ENCODE measurements around the gene SLC12A1. TPM values are rescaled to one million over a fixed set of nuclear protein-coding genes. Genes with fewer than 3 reads are reported as not detected.

SLC12A1 gene
- total RNA-seq, 2 experiments from 2014 or later: not detected

- TF ChIP-seq, protein P1, sequence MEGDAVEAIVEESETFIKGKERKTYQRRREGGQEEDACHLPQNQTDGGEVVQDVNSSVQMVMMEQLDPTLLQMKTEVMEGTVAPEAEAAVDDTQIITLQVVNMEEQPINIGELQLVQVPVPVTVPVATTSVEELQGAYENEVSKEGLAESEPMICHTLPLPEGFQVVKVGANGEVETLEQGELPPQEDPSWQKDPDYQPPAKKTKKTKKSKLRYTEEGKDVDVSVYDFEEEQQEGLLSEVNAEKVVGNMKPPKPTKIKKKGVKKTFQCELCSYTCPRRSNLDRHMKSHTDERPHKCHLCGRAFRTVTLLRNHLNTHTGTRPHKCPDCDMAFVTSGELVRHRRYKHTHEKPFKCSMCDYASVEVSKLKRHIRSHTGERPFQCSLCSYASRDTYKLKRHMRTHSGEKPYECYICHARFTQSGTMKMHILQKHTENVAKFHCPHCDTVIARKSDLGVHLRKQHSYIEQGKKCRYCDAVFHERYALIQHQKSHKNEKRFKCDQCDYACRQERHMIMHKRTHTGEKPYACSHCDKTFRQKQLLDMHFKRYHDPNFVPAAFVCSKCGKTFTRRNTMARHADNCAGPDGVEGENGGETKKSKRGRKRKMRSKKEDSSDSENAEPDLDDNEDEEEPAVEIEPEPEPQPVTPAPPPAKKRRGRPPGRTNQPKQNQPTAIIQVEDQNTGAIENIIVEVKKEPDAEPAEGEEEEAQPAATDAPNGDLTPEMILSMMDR (conservative IDR thresholded peaks at IDR 0.05; ENCODE audit: low read length): no peak
- no peak for TF ChIP-seq EZH2phosphoT487 (IDR thresholded peaks at IDR 0.05; ENCODE audit: borderline replicate concordance, low read depth, low read length)
- no peaks in the 10 kb centered on the region for H4K20me1 ChIP-seq (ENCODE audit: insufficient read depth, low read length)
- H3K27ac ChIP-seq (ENCODE audit: low read depth, low read length, poor library complexity, severe bottlenecking): no peak within 1 kb of the TSS
- no peak within 1 kb of the TSS for H3K4me3 ChIP-seq (ENCODE audit: low read depth, low read length, poor library complexity, severe bottlenecking)
- no peaks in the 10 kb centered on the region for H3K4me1 ChIP-seq (ENCODE audit: insufficient read depth, low read length, poor library complexity, severe bottlenecking)
- ChIA-PET POLR2A (no interaction called here), CTCF (ENCODE audit: unreplicated experiment) (no interaction called here)
- no peak for DNase-seq (ENCODE audit: low spot score)
- no peaks in the 10 kb centered on the region for H3K79me2 ChIP-seq (ENCODE audit: insufficient read depth, low read depth, low read length)
- intact Hi-C loops (cut with micrococcal nuclease; ENCODE audit: unreplicated experiment): no loop called here
- BruUV-seq (replicated peaks): no TSS peak
- no peaks in the 10 kb centered on the region for H3K36me3 ChIP-seq (ENCODE audit: insufficient read depth, low read length)
- no peak within 1 kb of the TSS for H3K4me2 ChIP-seq (ENCODE audit: low read length)
- no peaks in the 10 kb centered on the region for H3K9me2 ChIP-seq (ENCODE audit: insufficient read depth, low read length)
- H3K9me3 ChIP-seq (ENCODE audit: low read length): no peaks in the 10 kb centered on the region
- H2AFZ ChIP-seq (ENCODE audit: low read length): no peak within 1 kb of the TSS
Measured at GRCh38 chr15:48191574-48192225, 14.4 kb upstream of the SLC12A1 start, which contains the start of gene CTXN2. Gene CTXN2 (plus strand): TSS chr15:48191665. CDS start chr15:48201301, 9,636 bp downstream.

GRCh38 chr15:48202068-48202467 lies 4.0 kb upstream of the SLC12A1 start:
- H3K36me3 ChIP-seq (ENCODE audit: insufficient read depth, low read length): no peaks in the 10 kb centered on the region
- ChIA-PET POLR2A (no interaction called here), CTCF (ENCODE audit: unreplicated experiment) (no interaction called here)
- H3K9me2 ChIP-seq (ENCODE audit: insufficient read depth, low read length): no peaks in the 10 kb centered on the region
- no peaks in the 10 kb centered on the region for H3K4me1 ChIP-seq (ENCODE audit: insufficient read depth, low read length, poor library complexity, severe bottlenecking)
- intact Hi-C loops (cut with micrococcal nuclease; ENCODE audit: unreplicated experiment): no loop called here
- no peak overlapping the region for H3K27ac ChIP-seq (ENCODE audit: low read depth, low read length, poor library complexity, severe bottlenecking)
- H3K9me3 ChIP-seq (ENCODE audit: low read length): no peaks in the 10 kb centered on the region
- no peak overlapping the region for H3K4me3 ChIP-seq (ENCODE audit: low read depth, low read length, poor library complexity, severe bottlenecking)
- BruUV-seq (replicated peaks): no TSS peak
- DNase-seq (ENCODE audit: low spot score): no peak
- H3K4me2 ChIP-seq (ENCODE audit: low read length): no peak overlapping the region
- no peaks in the 10 kb centered on the region for H4K20me1 ChIP-seq (ENCODE audit: insufficient read depth, low read length)
- no peaks in the 10 kb centered on the region for H3K79me2 ChIP-seq (ENCODE audit: insufficient read depth, low read depth, low read length)
- no peak for TF ChIP-seq EZH2phosphoT487 (IDR thresholded peaks at IDR 0.05; ENCODE audit: borderline replicate concordance, low read depth, low read length)
- TF ChIP-seq, protein P1 (conservative IDR thresholded peaks at IDR 0.05; ENCODE audit: low read length): no peak
- no peak overlapping the region for H2AFZ ChIP-seq (ENCODE audit: low read length)

DNA sequence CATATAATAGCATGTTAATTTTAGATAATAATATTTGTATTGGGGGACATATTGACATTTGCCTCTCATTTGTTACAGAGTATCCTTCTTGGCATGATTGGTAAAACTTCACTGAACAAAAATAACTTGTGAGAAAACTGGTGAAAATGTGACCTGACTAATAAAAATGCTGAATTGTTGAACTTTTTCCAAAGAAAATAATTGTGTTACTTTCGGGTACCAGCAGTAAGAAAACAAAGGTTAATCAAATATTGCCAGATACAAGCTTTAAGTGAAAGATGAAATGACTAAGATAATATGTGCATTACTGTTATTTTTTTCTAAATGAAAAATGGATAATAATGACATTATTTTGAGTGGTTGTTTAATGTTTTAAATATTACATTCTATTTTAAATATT lies 15.2 kb downstream of the SLC12A1 start:
- Histone ChIP-seq H4K20me1 (ENCODE audit: insufficient read depth, low read length) (no peaks in the 10 kb centered on the region), H3K4me1 (ENCODE audit: insufficient read depth, low read length, poor library complexity, severe bottlenecking) (no peaks in the 10 kb centered on the region), H3K79me2 (ENCODE audit: insufficient read depth, low read depth, low read length) (no peaks in the 10 kb centered on the region), H3K27ac (ENCODE audit: low read depth, low read length, poor library complexity, severe bottlenecking) (no peak overlapping the region), H3K4me2 (ENCODE audit: low read length) (no peak overlapping the region), H3K9me2 (ENCODE audit: insufficient read depth, low read length) (no peaks in the 10 kb centered on the region), H3K36me3 (ENCODE audit: insufficient read depth, low read length) (no peaks in the 10 kb centered on the region), H2AFZ (ENCODE audit: low read length) (no peak overlapping the region), H3K9me3 (ENCODE audit: low read length) (no peaks in the 10 kb centered on the region), H3K4me3 (ENCODE audit: low read depth, low read length, poor library complexity, severe bottlenecking) (no peak overlapping the region)
- intact Hi-C loops (cut with micrococcal nuclease; ENCODE audit: unreplicated experiment): no loop called here
- ChIA-PET CTCF (ENCODE audit: unreplicated experiment) (no interaction called here), POLR2A (no interaction called here)
- no TSS peak for BruUV-seq (replicated peaks)
- no peak for DNase-seq (ENCODE audit: low spot score)
- TF ChIP-seq EZH2phosphoT487 (IDR thresholded peaks at IDR 0.05; ENCODE audit: borderline replicate concordance, low read depth, low read length): no peak
- TF ChIP-seq, protein P1 (conservative IDR thresholded peaks at IDR 0.05; ENCODE audit: low read length): no peak

All from OCI-LY7 (cell line).